NCI-H1092 treated with DMSO at 0.1 percent for 48 hours (cell line): ENCODE data around the gene NR4A2.

ENCODE experiments used
- DNase-seq: peaks from one replicate; lab custom pipeline; 2025; lab: John Stamatoyannopoulos, UW

NR4A2 gene

DNA sequence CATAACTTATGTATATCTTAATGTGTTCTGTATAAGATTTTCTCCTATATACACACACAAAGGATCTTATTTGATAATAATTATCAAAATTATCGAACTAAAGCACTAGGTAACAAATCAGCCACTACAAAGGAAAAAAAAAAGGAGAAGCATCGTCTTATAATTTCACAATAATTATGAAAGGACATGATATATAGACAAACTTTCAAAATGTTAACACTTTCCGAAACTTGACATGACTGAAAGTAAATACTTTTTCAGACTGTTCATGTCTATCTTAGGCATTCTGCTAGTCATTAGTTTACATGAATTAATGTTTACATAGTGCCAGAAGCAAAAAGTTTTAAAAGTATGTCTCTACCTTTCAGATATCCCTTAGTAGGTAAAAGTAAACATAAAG, 7.3 kb upstream of the NR4A2 start:
- DNase-seq = no peak

DNA sequence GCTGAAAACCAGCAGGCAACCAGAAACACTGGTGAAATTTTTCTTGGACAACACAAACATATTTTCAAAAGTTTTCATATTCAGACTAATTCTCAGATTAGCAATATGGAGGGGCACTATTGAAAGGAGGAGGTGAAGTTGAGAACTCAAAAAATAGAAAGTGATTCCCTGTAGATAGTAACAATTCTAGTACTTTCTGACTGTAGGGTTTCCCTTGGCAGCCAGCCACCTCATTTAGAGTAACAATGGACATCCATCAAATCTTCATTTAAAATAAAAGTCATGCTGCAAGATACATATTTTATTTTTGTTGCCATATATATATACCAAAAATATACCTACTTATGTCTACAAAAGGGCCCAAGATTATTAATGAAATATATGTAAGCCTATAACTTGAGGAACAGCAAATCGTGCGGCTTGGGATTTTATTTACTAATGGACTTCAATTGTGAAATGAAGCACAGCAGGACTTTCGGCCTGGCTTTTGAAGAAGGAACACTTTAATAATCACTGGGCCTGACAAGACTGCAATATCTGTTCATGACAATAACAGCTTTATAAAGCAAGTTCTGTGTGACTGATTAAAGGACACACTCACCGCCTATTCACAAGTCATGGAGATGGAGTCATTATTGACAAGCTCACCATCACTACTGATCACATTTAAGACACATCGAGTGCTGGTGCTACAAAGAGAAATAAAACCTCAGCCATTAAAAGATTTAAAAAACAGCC, 6.8 kb upstream of the NR4A2 start:
- peak; percentile 17 for DNase-seq

- DNase-seq = peak; percentile 7
Observed at GRCh38 chr2:156338578-156338977, 6.1 kb upstream of the NR4A2 start.

- DNase-seq = peak; percentile 35
Observed at GRCh38 chr2:156334496-156335478, 2.3 kb upstream of the NR4A2 start.

DNA sequence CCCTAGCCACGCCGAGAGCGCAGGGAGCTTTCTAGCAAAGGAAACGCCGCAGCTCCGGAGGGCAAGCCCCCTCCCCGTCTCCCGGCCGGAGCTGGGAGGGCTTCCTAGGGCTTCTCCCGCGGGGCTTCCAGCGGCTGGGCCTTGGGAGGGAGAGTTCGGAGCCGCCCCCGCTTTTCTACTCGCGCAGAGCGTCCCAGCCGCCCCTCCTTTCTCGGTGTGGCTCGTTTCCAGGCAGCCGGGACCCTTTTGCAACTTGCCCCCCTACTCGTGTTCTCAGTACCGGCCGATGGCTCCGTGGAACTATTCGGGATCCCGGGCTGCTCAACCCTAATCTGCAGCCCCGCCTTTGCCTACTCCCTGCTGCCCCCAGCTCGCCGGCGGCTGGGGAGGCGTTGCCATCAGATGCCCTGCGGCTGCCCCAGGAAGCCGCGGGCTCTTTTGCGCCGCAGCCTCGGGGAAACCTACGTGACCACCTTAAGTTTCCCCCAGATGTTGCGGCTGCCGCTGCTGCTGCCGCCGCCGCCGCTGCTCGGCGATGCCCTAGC, 1.5 kb upstream of the NR4A2 start:
- DNase-seq = peak; percentile 27

DNA sequence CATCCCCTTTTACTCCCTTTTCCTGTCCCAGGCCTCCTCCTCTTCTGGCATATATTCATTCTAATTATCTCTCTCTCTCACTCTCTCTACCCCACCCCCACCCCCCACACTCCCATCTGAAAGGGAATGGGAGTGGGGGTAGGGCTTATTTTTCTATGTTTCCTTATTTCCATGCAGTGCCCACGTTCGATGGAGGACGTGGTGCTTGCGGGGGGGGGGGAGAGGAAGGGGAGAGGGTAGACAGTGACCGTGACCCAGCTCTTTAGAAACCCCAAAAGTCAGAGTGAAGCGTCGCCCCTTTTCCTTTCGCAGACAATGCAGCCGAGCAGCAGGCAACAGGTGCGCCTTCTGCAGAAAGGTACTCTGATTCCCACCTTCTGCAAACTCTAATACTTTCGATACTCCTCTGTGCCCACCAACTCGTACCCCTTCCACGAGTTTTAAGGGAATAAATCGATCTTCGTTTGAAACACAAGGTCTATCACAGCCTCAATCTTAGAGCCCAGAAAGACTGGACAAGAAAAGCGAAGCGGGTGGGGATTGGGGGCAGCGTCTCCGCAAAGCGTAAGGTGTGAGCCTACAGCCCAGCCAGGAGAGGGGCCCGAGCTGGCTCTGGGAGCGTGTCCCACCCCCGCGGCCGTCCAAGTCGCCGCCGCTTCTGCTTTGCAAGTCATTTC, 891 bp upstream of the NR4A2 start:
- DNase-seq = peak; percentile 21

GRCh38 chr2:156332284-156332533, 312 bp downstream of the NR4A2 start:
- peak; percentile 48 for DNase-seq

DNA sequence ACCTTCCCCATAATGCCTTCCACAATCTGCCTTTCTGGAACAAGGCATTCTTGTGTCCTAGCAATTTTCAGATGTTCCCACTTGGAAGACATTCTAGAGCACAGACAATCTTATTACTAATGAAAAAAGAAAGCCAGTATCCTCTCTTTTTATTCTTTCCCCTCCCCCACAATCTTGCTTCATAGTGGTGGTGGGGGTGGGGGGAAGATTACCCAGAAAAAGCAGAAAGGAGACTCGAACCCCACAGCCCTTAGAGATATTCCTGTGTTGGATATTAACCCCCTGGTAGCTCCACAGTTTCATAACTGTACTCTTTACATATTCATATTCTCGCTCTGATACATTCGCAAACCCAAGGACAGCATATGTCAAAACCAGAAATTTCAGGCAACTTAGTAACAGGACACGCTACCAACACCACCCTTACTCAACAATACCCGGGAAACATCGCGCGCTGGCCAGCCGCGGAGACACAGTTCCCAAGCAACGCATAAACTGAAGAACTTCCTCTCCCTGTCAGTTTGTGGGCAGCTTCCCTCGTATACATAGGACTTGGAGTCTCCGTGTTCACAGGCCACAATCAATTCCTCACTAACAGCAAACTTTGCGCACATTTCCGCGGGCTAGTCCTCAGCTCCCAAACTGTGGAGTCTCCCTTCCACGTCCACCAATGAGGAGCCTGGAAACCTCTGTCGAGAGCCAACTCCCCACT, 793 bp downstream of the NR4A2 start:
- DNase-seq = no peak

DNA sequence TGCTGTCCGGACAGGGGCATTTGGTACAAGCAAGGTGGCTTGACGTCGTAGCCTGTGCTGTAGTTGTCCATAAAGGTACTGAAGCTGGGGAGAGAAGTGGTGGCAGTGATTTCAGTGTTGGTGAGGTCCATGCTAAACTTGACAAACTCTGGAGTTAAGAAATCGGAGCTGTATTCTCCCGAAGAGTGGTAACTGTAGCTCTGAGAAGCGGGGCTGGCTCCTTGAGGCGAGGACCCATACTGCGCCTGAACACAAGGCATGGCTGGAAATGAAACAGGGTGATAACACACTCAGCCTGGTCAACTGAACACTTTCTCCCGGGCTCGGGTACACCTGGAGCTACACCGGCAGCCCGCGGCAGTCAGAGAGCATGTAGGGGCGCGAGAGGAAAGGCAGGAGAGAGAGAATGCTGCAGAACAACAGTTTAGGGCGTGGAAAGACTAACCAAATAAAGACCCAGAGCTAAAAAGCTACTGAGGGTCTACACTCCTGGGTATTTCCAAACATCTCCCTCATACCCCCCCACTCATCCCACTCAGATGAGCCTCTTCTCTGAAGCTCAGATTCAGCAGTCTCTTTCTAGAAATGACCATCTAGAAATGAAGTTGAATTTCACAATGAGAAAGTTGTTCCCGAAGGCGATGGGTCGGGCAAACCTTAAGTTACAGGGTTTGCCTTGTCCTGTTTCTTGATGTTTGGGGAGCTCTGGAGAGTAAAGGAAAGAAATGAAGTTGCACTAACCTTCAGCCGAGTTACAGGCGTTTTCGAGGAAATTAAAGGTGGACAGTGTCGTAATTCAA, 2.4 kb downstream of the NR4A2 start:
- DNase-seq = no peak

DNA sequence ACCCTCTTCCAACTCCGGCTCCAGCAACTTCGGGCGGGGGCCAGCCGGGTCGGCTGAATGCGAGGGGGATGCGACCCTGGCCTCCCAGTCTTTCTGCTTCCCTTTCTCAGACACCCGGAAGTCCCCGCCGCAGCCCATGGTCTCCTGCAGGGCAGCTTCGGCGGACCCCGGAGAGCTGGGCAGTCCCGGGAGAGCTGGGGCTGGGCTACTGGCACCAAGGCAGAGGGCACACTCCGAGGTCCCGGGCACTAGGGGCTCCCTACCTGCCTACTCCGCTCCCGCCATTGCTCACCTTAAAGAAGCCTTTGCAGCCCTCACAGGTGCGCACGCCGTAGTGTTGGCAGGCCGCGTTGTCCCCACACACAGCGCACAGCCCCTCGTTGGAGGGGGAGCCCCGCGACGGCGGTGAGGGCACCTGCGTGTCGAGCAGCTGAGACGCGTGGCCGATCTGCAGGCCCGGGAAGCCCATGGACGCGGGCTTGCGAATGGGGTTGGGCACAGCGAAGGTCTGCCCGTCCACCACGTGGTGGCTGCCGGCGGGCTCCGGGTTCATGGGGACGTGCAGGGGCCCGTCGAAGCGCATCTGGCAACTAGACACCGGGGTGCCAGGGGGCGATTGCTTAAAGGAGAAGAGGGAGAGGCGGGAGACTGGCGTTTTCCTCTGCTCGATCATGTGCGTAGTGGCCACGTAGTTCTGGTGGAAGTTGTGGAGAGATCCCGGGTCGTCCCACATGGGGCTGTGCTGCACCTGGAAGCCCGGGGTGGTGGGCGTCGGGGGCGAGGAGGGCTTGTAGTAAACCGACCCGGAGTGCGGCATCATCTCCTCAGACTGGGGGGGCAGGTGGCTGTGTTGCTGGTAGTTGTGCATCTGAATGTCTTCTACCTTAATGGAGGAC, 3.2 kb downstream of the NR4A2 start:
- DNase-seq = no peak

- DNase-seq = no peak
Observed at GRCh38 chr2:156327835-156328695, 4.5 kb downstream of the NR4A2 start.

GRCh38 chr2:156326526-156327095, 5.9 kb downstream of the NR4A2 start:
- DNase-seq = no peak

GRCh38 chr2:156325688-156326525, 6.6 kb downstream of the NR4A2 start:
- DNase-seq = no peak

- DNase-seq = no peak
Observed at GRCh38 chr2:156323754-156324153, 8.8 kb downstream of the NR4A2 start.

GRCh38 chr2:156322686-156323231, 9.8 kb downstream of the NR4A2 start:
- DNase-seq = no peak

- DNase-seq = no peak
Observed at GRCh38 chr2:156322051-156322685, 10.4 kb downstream of the NR4A2 start.
